Neural crest cell (in vitro differentiated cells): ENCODE results near the gene WASF2. TPM values are rescaled to one million over a fixed set of nuclear protein-coding genes. Genes with fewer than 3 reads are reported as not detected.

Experiments used
- DNase-seq: peaks from one replicate; pipeline ENCODE4 v3.0.0; 2021; ENCODE audit warnings: low read depth, mixed read lengths, low spot score
- H3K27ac Mint-ChIP-seq: one replicate; pipeline ENCODE4 v1.8.0; 2021; ENCODE audit warnings: mild to moderate bottlenecking, mixed read lengths; ENCODE audit not compliant: unreplicated experiment
- H3K27me3 Mint-ChIP-seq: 2 replicates; pipeline ENCODE4 v1.8.0; 2021; ENCODE audit warnings: low read depth, mild to moderate bottlenecking, mixed read lengths
- H3K36me3 Mint-ChIP-seq: 2 replicates; pipeline ENCODE4 v1.8.0; 2021; ENCODE audit warnings: low read depth, mild to moderate bottlenecking, mixed read lengths
- H3K4me1 Mint-ChIP-seq: 2 replicates; pipeline ENCODE4 v1.8.0; 2021; ENCODE audit warnings: mixed read lengths
- H3K4me3 Mint-ChIP-seq: one replicate; pipeline ENCODE4 v1.8.0; 2021; ENCODE audit warnings: mild to moderate bottlenecking, mixed read lengths
- H3K9me3 Mint-ChIP-seq: 2 replicates; pipeline ENCODE4 v1.8.0; 2021; ENCODE audit warnings: mixed read lengths
- total RNA-seq: library from RNA; stranded (reverse); gene quantifications from 2 replicates; pipeline ENCODE4 v1.2.1, GENCODE V29; 2021
- TF ChIP-seq, protein P1 (sequence below): fragments of 200-600 bp; sonication (generic); conservative IDR thresholded peaks from 2 replicates; pipeline ENCODE4 v1.5.0; 2021; ENCODE audit warnings: antibody characterized with exemption, mild to moderate bottlenecking

WASF2 gene
- total RNA-seq, 1 donor from 2014 or later, result 81.9 TPM

- Mint-ChIP-seq H3K9me3 (no peaks in the 10 kb centered on the region), H3K4me1 (peaks cover 81% of the 10 kb centered on the region), H3K27ac (peak overlapping the region; percentile 75), H3K27me3 (peaks cover 5% of the 10 kb centered on the region), H3K4me3 (peak overlapping the region; percentile 48), H3K36me3 (no peaks in the 10 kb centered on the region)
- TF ChIP-seq, protein P1, sequence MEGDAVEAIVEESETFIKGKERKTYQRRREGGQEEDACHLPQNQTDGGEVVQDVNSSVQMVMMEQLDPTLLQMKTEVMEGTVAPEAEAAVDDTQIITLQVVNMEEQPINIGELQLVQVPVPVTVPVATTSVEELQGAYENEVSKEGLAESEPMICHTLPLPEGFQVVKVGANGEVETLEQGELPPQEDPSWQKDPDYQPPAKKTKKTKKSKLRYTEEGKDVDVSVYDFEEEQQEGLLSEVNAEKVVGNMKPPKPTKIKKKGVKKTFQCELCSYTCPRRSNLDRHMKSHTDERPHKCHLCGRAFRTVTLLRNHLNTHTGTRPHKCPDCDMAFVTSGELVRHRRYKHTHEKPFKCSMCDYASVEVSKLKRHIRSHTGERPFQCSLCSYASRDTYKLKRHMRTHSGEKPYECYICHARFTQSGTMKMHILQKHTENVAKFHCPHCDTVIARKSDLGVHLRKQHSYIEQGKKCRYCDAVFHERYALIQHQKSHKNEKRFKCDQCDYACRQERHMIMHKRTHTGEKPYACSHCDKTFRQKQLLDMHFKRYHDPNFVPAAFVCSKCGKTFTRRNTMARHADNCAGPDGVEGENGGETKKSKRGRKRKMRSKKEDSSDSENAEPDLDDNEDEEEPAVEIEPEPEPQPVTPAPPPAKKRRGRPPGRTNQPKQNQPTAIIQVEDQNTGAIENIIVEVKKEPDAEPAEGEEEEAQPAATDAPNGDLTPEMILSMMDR, result no peak
- no peak for DNase-seq
Measured at GRCh38 chr1:27523337-27524020, 33.5 kb upstream of the WASF2 start.

GRCh38 chr1:27522432-27523336 lies 32.7 kb upstream of the WASF2 start:
- H3K27me3 Mint-ChIP-seq, result peaks cover 3% of the 10 kb centered on the region
- H3K36me3 Mint-ChIP-seq, result no peaks in the 10 kb centered on the region
- peak overlapping the region; percentile 48 for H3K4me3 Mint-ChIP-seq
- H3K4me1 Mint-ChIP-seq, result peaks cover 85% of the 10 kb centered on the region
- peak overlapping the region; percentile 93 for H3K27ac Mint-ChIP-seq
- H3K9me3 Mint-ChIP-seq, result no peaks in the 10 kb centered on the region
- DNase-seq, result peak; percentile 28
- TF ChIP-seq, protein P1, result peak; percentile 32

- TF ChIP-seq, protein P1, result no peak
- Mint-ChIP-seq H3K27ac (peak overlapping the region; percentile 93), H3K36me3 (no peaks in the 10 kb centered on the region), H3K4me3 (peak overlapping the region; percentile 48), H3K4me1 (peaks cover 85% of the 10 kb centered on the region), H3K9me3 (no peaks in the 10 kb centered on the region), H3K27me3 (peaks cover 3% of the 10 kb centered on the region)
- no peak for DNase-seq
Measured at GRCh38 chr1:27521861-27522431, 32.0 kb upstream of the WASF2 start.

GRCh38 chr1:27521336-27521831 lies 31.4 kb upstream of the WASF2 start:
- Mint-ChIP-seq H3K27me3 (peaks cover under 1% of the 10 kb centered on the region), H3K4me3 (no peak overlapping the region), H3K4me1 (peaks cover 79% of the 10 kb centered on the region), H3K27ac (no peak overlapping the region), H3K9me3 (no peaks in the 10 kb centered on the region), H3K36me3 (no peaks in the 10 kb centered on the region)
- TF ChIP-seq, protein P1, result no peak
- no peak for DNase-seq

DNA sequence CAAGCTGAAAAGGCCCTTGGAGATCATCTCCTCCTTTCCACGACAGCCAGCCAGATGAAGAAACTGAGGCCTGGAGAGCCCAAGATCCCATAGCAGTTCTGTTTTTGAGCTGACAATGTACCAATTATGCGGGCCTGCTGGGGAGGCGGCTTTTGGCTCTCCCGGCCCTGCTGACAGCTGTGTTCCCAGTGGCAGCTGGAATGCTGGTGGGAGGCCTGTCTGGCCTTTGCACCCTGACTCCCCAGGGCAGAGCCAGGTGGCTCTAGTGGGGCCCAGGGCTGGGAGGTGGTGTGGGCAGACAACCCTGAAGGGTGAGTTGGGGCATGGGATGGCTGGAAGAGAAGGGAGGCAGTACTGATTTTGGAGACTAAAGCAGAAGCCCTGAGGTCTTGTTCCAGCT lies 30.7 kb upstream of the WASF2 start:
- no peak for DNase-seq
- H3K36me3 Mint-ChIP-seq, result no peaks in the 10 kb centered on the region
- H3K4me3 Mint-ChIP-seq, result peak overlapping the region; percentile 33
- TF ChIP-seq, protein P1, result no peak
- no peaks in the 10 kb centered on the region for H3K27me3 Mint-ChIP-seq
- H3K9me3 Mint-ChIP-seq, result no peaks in the 10 kb centered on the region
- H3K4me1 Mint-ChIP-seq, result peaks cover 77% of the 10 kb centered on the region
- H3K27ac Mint-ChIP-seq, result peak overlapping the region; percentile 65
